SK-N-SH (cell line): ENCODE results near the gene KRTAP16-1. TPM values are rescaled to one million over a fixed set of nuclear protein-coding genes. Genes with fewer than 3 reads are reported as not detected.

Source experiments
- CTCF ChIA-PET: fragments of 300-600, 350-600 bp; formaldehyde crosslinking; extraction: SDS; loops from one replicate; lab custom pipeline; 2021; lab: Yijun Ruan, JAX
- POLR2A ChIA-PET: fragments of 350-600 bp; sonication (Branson Sonifier 250); formaldehyde crosslinking; extraction: SDS; loops from one replicate; lab custom pipeline; 2020; ENCODE audit warnings: antibody characterized with exemption, inconsistent platforms; lab: Yijun Ruan, JAX
- DNase-seq: peaks from one replicate; pipeline ENCODE4 v3.0.0; 2012
- H2AFZ ChIP-seq: fragments of 200-600 bp; sonication (generic); 2 replicates; pipeline ENCODE4 v1.8.1; 2016; ENCODE audit warnings: antibody characterized with exemption, mild to moderate bottlenecking, low read depth
- H3F3A ChIP-seq: fragments of 200-600 bp; sonication (generic); replicated peaks from 2 replicates; pipeline ENCODE3; 2016; ENCODE audit warnings: antibody characterized with exemption, mild to moderate bottlenecking; ENCODE audit not compliant: insufficient read depth
- H3K27ac ChIP-seq, 2 experiments: fragments of 200-500 bp in 1 of 2; fragments of 200-600 bp in 1 of 2; sonication (Bioruptor generic) in 1 of 2; sonication (generic), shearing (Covaris generic) in 1 of 2; 2 replicates each; pipeline versions ENCODE4 v1.5.1 to v1.6.1; 2014 to 2016; ENCODE audit warnings: low read depth in 2 of 2, inconsistent platforms in 1 of 2, low read length in 1 of 2, mild to moderate bottlenecking in 1 of 2, mixed read lengths in 1 of 2
- H3K27me3 ChIP-seq: fragments of 200-600 bp; sonication (generic), shearing (Covaris generic); 2 replicates; pipeline ENCODE4 v1.6.1; 2016; ENCODE audit warnings: mixed run types; ENCODE audit not compliant: insufficient read depth
- H3K36me3 ChIP-seq, 2 experiments: fragments of 200-500 bp in 1 of 2; fragments of 200-600 bp in 1 of 2; sonication (Bioruptor generic) in 1 of 2; sonication (generic) in 1 of 2; replicated peaks in 1 of 2; 2 replicates each; pipeline versions ENCODE3 to v1.5.1; 2014 to 2016; ENCODE audit warnings: low read length in 1 of 2, mild to moderate bottlenecking in 1 of 2; ENCODE audit not compliant: insufficient read depth in 2 of 2, control insufficient read depth in 1 of 2
- H3K4me1 ChIP-seq, 2 experiments: fragments of 200-500 bp in 1 of 2; fragments of 200-600 bp in 1 of 2; sonication (Bioruptor generic) in 1 of 2; sonication (generic), shearing (Covaris generic) in 1 of 2; 2 replicates each; pipeline versions ENCODE4 v1.5.1 to v1.6.1; 2014 to 2016; ENCODE audit warnings: low read depth in 1 of 2, low read length in 1 of 2, mixed run types in 1 of 2; ENCODE audit not compliant: insufficient read depth in 2 of 2, control insufficient read depth in 1 of 2
- H3K4me2 ChIP-seq: fragments of 200-600 bp; sonication (generic), shearing (Covaris generic); 2 replicates; pipeline ENCODE4 v1.6.1; 2017; ENCODE audit warnings: mixed run types
- H3K4me3 ChIP-seq, 2 experiments: fragments of 200-500 bp in 1 of 2; fragments of 200-600 bp in 1 of 2; sonication (Bioruptor generic) in 1 of 2; sonication (generic), shearing (Covaris generic) in 1 of 2; 2 replicates each; pipeline versions ENCODE4 v1.5.1 to v1.8.1; 2014 to 2016; ENCODE audit warnings: low read depth in 2 of 2, inconsistent platforms in 1 of 2, low read length in 1 of 2, mild to moderate bottlenecking in 1 of 2, mixed read lengths in 1 of 2, moderate library complexity in 1 of 2
- H3K79me2 ChIP-seq: fragments of 200-600 bp; sonication (generic); 2 replicates; pipeline ENCODE4 v1.8.1; 2017; ENCODE audit warnings: mild to moderate bottlenecking; ENCODE audit not compliant: insufficient read depth
- H3K9ac ChIP-seq: fragments of 200-600 bp; sonication (generic); 2 replicates; pipeline ENCODE4 v1.6.1; 2017; ENCODE audit warnings: mixed run types
- H3K9me2 ChIP-seq: fragments of 200-600 bp; sonication (generic); 2 replicates; pipeline ENCODE4 v1.6.1; 2017; ENCODE audit warnings: mixed run types
- H3K9me3 ChIP-seq: fragments of 200-600 bp; sonication (generic); 2 replicates; pipeline ENCODE4 v1.6.1; 2017; ENCODE audit warnings: mixed run types, mild to moderate bottlenecking, moderate library complexity
- H4K20me1 ChIP-seq: fragments of 200-600 bp; sonication (generic); 2 replicates; pipeline ENCODE4 v1.6.1; 2017; ENCODE audit warnings: mild to moderate bottlenecking, mixed run types; ENCODE audit not compliant: insufficient read depth
- CTCF ChIP-seq: fragments of 200-600 bp; sonication (generic); IDR thresholded peaks from 2 replicates; pipeline ENCODE4 v1.6.1; 2017; ENCODE audit warnings: antibody characterized with exemption, mild to moderate bottlenecking, moderate library complexity
- ELF1 ChIP-seq: IDR thresholded peaks from 2 replicates; pipeline ENCODE4 v1.4.0; 2012
- EZH2phosphoT487 ChIP-seq: fragments of 200-600 bp; sonication (generic); IDR thresholded peaks from 2 replicates; pipeline ENCODE4 v1.6.1; 2017; ENCODE audit warnings: low read depth, mixed run types, mild to moderate bottlenecking, antibody characterized with exemption, moderate library complexity, borderline replicate concordance
- GABPA ChIP-seq: IDR thresholded peaks from 2 replicates; pipeline ENCODE4 v1.4.0; 2012; ENCODE audit warnings: low read depth, mild to moderate bottlenecking
- GATA2 ChIP-seq: sonication (generic); formaldehyde crosslinking; IDR thresholded peaks from 2 replicates; pipeline ENCODE4 v1.5.0; 2020; ENCODE audit warnings: mild to moderate bottlenecking, missing genetic modification reagents
- JUND ChIP-seq: IDR thresholded peaks from 2 replicates; pipeline ENCODE4 v1.4.0; 2012
- MAX ChIP-seq: IDR thresholded peaks from 2 replicates; pipeline ENCODE4 v1.4.0; 2012; ENCODE audit warnings: low read depth
- MEF2A ChIP-seq: IDR thresholded peaks from 2 replicates; pipeline ENCODE4 v1.4.0; 2012; ENCODE audit warnings: low read depth, borderline replicate concordance
- PBX3 ChIP-seq: IDR thresholded peaks from 2 replicates; pipeline ENCODE4; 2012
- POLR2AphosphoS5 ChIP-seq: IDR thresholded peaks from 2 replicates; pipeline ENCODE4 v1.6.1; 2012; ENCODE audit warnings: low read depth, low read length
- RCOR1 ChIP-seq: fragments of 150-350 bp; IDR thresholded peaks from 2 replicates; pipeline ENCODE4 v1.6.1; 2017; ENCODE audit warnings: antibody characterized with exemption, low read length
- REST ChIP-seq: IDR thresholded peaks from 2 replicates; pipeline ENCODE4 v1.6.1; 2012; ENCODE audit warnings: mild to moderate bottlenecking, low read depth, low read length, moderate library complexity
- SIN3A ChIP-seq: IDR thresholded peaks from 2 replicates; pipeline ENCODE4 v1.6.1; 2012; ENCODE audit warnings: low read depth, mild to moderate bottlenecking, low read length, moderate library complexity, borderline replicate concordance
- TAF1 ChIP-seq: IDR thresholded peaks from 2 replicates; pipeline ENCODE4 v1.6.1; 2012; ENCODE audit warnings: low read depth, mild to moderate bottlenecking, low read length, moderate library complexity, borderline replicate concordance
- TCF12 ChIP-seq: IDR thresholded peaks from 2 replicates; pipeline ENCODE4 v1.4.0; 2012
- USF1 ChIP-seq: IDR thresholded peaks from 2 replicates; pipeline ENCODE4 v1.4.0; 2012; ENCODE audit warnings: low read depth, borderline replicate concordance
- YY1 ChIP-seq: IDR thresholded peaks from 2 replicates; pipeline ENCODE4 v1.4.0; 2012; ENCODE audit warnings: low read depth, mild to moderate bottlenecking
- ZBTB33 ChIP-seq: IDR thresholded peaks from 2 replicates; pipeline ENCODE4 v1.4.0; 2012; ENCODE audit warnings: low read depth, borderline replicate concordance
- WGBS: methylation state at CpG from one replicate; pipeline ENCODE4 v1.1.6; 2017; ENCODE audit warnings: low lambda C conversion rate; 5-methylcytosine and 5-hydroxymethylcytosine counted together
- polyA plus RNA-seq, 3 experiments: library from polyadenylated mRNA; depleted of rRNA; stranded (reverse); fragments of >200 nt; gene quantifications; 2 replicates each; pipeline ENCODE4 v1.2.3, GENCODE V29; 2012

Gene KRTAP16-1
- polyA plus RNA-seq, 1 of the 3 experiments (the other 2 are of a cell fraction), result not detected

GRCh38 chr17:41284043-41284442, 25.1 kb downstream of the KRTAP16-1 start:
- POLR2A ChIA-PET, result no interaction called here
- no peak for DNase-seq
- Histone ChIP-seq H3K36me3 (no peaks in the 10 kb centered on the region), H3K4me2 (no peak overlapping the region), H3F3A (no peaks in the 10 kb centered on the region), H3K4me1 (no peaks in the 10 kb centered on the region), H2AFZ (no peak overlapping the region), H3K9me3 (no peaks in the 10 kb centered on the region), H3K27me3 (peaks cover 16% of the 10 kb centered on the region), H3K9ac (no peak overlapping the region), H3K9me2 (no peaks in the 10 kb centered on the region), H4K20me1 (no peaks in the 10 kb centered on the region), H3K79me2 (no peaks in the 10 kb centered on the region), H3K4me3 (no peak overlapping the region), H3K27ac (no peak overlapping the region)
- WGBS, result 14% methylated on average over 3 of the region's 3 CpGs
- CTCF ChIA-PET, result interaction anchor here (1.0 kb wide), 1 partner anchor 265 kb away, joined by 4 read pairs; no protein-coding TSS in a partner anchor
- TF ChIP-seq ZBTB33 (no peak), MAX (no peak), RCOR1 (no peak), JUND (no peak), ELF1 (no peak), PBX3 (no peak), TAF1 (no peak), SIN3A (no peak), POLR2AphosphoS5 (no peak), GABPA (no peak), GATA2 (CRISPR knock-in tag) (no peak), YY1 (no peak), EZH2phosphoT487 (no peak)

- POLR2A ChIA-PET, result no interaction called here
- WGBS, result 11% methylated on average over 3 of the region's 3 CpGs
- Histone ChIP-seq H3K4me3 (no peak overlapping the region), H3K9ac (no peak overlapping the region), H3K9me2 (no peaks in the 10 kb centered on the region), H3K27ac (no peak overlapping the region), H3K9me3 (no peaks in the 10 kb centered on the region), H3K4me1 (no peaks in the 10 kb centered on the region), H3K4me2 (no peak overlapping the region), H2AFZ (no peak overlapping the region), H3K36me3 (no peaks in the 10 kb centered on the region), H3F3A (no peaks in the 10 kb centered on the region), H4K20me1 (no peaks in the 10 kb centered on the region), H3K79me2 (no peaks in the 10 kb centered on the region), H3K27me3 (no peaks in the 10 kb centered on the region)
- CTCF ChIA-PET, result no interaction called here
- DNase-seq, result no peak
- TF ChIP-seq TCF12, result no peak
- no peak for TF ChIP-seq USF1
- TF ChIP-seq TAF1, result no peak
- TF ChIP-seq JUND, result no peak
- no peak for TF ChIP-seq MEF2A
- TF ChIP-seq ELF1, result no peak
- no peak for TF ChIP-seq REST
- TF ChIP-seq CTCF, result no peak
- TF ChIP-seq YY1, result no peak
Measured at GRCh38 chr17:41278176-41278955, 30.7 kb downstream of the KRTAP16-1 start.
